NCI-H226 (cell line): Measurements from ENCODE around the gene OR5AN1.
"Not testable (repeated sequence)": the region's sequence is repeated elsewhere in the genome, so short reads cannot be mapped to it uniquely, and the experiment has no call there.

Experiments
- DNase-seq: peaks from one replicate; pipeline ENCODE4 v3.0.0-alpha.2; 2015

Gene OR5AN1, protein sequence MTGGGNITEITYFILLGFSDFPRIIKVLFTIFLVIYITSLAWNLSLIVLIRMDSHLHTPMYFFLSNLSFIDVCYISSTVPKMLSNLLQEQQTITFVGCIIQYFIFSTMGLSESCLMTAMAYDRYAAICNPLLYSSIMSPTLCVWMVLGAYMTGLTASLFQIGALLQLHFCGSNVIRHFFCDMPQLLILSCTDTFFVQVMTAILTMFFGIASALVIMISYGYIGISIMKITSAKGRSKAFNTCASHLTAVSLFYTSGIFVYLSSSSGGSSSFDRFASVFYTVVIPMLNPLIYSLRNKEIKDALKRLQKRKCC

DNA sequence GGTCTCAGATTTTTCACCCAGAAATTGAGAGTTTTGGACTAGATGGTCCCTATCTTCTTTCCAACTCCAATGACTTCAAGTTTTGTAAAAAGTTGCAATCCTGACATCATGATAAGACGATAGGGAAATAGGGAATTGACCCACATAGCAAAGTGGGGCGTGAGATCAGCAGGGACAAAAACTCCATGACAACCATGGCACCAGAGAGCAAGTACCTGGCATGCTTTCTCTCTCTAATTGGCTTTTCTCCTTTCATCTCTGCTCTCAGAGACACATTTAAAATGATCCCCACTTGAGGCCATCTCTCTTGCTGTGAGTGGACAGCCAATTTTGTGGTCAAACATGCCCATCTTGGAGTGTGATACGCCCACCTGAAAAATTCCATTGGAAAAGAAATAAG lies at the start of gene OR5AN1:
Gene OR5AN1, plus strand, starts transcription at position 301 of the 400 bp plus-strand sequence. CDS start 5,564 bp downstream, outside the sequence.
- DNase-seq, result no peak

DNA sequence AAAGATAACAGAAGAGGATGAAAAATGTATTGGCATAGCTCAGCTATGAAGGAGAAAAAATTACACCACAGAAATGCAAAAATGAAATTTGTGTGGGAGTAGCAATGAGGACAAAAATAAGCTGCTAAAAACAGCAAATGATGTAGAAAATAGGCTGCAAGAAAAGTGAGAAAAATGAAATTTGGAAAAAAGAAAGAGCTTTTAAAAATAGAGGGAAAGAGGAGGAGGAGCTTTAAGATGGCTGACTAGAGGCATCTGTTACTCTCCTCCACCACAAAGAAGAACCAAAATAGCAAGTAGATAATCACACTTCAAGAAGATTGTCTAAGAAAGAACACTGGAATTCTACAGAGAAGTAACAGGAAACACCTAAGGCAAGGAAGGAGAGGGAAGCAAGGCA lies 23.7 kb upstream of the OR5AN1 start:
- no peak for DNase-seq

DNA sequence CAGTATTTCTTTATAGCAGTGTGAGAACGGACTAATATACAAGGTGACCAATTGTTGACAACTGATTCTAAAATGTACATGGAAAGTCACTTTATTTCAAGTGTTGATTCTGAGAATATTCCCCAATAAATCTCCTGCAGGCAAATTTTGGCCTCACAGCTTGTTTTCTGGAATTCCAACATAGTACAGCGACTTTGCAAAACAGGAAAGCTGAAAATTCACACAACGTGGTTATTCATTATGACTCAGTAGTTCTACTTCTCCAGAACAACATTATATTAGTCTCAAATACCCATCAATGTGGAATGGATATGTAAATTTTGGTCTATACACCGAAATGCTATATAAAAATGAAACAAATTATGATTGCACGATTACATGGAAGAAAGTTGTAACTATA lies 22.5 kb upstream of the OR5AN1 start:
- DNase-seq, result no peak

DNA sequence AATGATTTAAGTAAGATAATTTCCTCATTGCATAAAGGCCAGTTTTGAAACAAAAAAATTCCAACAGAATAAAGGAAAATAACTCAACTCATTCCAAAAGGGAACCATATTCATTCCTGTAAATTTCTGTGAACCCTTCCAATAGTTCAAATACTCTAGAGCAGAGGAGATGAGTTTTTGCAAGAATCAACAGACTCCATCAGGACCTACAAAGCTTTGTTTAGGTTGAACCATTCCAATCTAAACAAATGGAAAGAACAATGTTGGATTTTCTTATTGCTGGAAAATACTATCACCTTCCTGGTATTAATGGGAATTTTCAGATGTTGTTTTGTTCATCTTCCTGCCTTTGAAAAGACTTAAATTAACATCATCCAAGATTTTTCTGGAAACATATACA lies 21.8 kb upstream of the OR5AN1 start:
- DNase-seq, result no peak

DNA sequence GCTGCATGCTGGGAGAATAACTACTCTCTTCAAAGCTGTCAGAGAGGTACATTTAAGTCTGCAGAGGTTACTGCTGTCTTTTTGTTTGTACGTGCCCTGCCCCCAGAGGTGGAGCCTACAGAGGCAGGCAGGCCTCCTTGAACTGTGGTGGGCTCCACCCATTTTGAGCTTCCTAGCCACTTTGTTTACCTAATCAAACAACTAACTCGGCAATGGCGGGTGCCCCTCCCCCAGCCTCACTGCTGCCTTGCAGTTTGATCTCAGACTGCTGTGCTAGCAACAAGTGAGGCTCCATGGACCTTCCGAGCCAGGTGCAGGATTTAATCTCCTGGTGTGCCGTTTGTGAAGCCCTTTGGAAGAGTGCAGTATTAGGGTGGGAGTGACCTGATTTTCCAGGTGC lies 9.0 kb upstream of the OR5AN1 start:
- not testable (repeated sequence) for DNase-seq

DNA sequence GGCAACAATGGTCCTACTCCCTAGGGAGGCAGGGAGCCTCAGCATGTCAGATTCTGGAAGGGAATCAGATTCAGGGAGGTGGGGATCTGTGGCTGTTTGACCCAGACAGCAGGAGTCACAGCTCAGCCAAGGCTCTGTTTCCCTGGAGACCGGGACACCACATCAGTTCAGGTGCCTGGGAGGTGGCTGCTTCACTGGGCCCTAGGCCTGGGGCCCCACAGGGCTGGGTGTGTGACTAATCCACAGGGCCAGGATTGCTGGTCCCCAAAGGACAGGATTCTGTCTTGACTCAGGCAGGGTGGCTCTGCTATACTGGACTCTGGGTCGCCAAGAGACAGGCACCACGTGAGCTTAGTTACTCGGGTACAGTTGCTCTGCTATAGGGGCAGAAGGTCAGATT lies 3.5 kb upstream of the OR5AN1 start:
- DNase-seq, result no peak

DNA sequence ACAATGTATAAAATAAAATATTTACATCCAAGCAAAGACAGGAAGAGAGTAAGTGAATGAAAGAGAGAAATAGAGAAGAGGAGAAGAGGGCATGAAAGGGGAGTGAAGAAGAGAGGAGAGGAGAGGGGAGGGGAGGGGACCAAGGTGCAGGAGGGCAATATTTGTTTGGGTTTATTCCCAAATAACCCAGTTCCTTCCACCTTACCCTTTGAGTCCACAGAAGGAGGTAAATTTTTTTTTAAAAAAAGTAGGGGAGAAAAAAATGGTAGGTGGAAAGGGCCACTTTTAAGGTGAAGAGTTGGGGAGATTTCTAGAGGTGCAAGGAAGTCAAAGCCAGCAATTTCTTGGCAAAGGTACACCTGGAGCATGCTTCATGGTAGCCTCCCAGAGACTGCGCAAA lies 2.1 kb upstream of the OR5AN1 start:
- DNase-seq, result no peak

DNA sequence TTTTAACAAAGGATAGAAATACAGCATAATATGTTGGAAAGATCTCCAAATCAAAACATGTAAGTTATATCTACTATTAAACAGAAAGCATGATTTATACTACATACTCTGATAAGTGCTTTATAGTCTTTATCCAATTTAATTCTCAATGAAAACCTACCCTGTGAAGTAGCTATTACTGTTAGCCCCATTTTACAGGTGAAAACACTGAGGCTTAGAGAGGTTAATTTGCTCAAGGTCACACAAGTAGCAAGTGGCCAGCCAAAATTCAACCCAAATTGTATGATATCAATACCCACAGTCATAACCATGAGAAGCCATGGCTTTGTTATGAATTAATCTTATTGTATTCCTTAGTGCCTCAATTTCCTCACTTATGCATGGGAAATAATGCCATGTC lies 675 bp upstream of the OR5AN1 start:
- no peak for DNase-seq

DNA sequence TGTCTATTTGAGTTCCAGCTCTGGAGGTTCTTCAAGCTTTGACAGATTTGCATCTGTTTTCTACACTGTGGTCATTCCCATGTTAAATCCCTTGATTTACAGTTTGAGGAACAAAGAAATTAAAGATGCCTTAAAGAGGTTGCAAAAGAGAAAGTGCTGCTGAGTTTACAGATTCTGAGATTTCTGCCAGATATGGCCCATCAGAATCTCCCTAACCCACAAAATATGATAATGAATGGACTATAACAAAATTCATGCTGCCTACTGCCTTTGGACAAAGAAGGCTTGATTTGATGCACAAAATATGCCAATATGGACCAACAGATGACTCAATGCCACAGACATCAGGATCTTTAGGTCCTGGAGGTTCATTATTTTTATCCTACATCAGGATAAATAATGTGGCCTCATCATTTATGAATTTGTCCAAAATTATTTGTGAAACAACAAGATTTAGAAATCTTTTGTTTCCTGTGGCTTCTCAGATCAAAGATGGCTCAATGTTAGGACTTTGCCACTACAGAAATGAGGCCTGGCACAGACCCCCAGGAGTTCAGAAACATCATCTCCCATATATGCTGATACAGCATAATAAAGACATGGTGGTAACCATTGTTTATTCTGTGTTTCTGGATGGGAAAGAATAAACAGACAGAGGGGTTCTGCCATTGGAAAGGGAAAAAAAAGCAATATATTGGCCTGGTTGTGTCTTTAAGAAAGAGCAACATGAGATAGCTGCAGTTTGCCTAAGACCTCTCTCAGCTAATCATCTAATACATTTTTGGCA lies 6.7 kb downstream of the OR5AN1 start:
- no peak for DNase-seq

DNA sequence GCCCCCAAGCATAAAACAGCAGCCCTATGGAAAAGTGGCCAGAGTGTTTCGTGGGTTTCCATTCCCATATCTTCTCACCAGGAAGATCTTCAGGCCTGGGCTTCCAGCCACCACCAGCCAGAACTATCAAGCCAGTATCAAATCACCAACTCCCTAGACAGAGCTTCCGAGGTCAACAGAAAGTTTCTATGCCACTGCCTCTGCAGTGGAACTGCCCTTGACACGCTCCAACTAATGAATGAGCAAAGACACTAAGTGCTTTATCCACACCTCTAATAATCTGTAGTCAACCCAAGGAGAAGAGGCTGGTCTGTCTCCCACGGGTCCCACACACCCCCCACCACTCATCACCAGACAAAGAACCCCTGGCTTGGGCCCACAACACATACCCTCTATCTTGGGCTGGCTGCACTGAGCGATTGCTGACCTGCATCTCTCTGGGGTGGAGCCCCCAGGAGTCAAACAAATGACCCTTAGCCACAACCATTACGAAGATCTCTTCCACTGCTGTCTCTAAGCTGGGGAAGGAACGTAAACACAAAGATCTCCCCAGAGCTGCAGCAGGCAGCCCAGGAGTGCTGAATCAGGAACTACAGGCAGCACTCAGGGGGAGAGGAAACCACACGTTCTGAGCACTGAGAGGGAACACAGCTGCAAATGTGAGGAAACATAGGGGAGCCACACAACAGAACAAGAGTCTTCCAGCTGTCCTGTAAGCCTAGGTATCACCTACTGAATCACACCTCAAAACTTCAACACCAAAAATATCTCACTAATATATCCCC lies 9.7 kb downstream of the OR5AN1 start:
- DNase-seq, result no peak

DNA sequence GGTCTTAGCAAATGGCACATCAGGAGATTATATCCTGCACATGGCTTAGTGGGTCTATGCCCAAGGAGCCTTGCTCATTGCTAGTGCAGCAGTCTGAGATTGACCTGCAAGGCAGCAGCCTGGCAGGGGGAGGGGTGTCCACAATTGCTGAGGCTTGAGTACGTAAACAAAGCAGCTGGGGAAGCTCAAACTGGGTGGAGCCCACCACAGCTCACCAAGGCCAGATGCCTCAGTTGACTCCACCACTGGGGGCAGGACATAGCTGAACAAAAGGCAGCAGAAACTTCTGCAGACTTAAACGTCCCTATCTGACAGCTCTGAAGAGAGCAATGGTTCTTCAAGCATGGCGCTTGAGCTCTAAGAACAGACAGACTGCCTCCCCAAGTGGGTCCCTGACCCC lies 13.6 kb downstream of the OR5AN1 start:
- DNase-seq, result not testable (repeated sequence)

DNA sequence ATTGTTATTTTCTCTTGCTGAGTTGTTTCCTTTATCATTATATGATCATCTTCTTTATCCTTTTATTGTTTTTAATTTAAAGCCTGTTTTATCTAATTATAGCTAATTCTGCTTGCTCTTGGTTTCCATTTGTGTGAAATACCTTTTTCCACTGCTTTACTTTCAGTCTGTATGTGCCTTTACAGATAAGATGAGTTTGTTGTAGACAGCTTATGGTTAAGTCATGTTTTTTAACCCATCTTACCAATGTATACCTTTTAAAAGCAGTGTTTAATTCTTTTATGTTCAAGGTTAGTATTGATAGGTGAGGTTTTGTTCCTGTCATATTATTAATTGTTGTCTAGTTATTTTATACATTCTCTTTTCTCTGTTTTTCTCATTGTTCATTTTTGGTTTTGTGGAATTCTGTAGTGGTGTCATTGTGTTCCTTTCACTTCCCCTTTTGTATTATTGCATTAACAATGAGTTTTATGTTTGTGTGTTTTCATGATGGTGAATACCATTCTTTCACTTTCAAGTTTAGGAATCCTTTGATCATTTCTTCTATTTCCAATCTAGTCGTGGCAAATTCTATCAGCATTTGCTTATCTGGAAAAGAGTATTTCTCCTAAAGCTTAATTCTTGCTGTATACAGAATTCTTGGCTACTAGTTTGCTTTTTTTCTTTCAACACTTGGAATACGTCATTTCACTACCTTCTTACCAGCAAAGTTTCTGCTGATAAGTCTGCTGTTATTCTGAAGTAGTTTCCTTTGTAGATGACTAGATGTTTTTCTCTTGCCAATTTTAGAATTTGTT lies 21.8 kb downstream of the OR5AN1 start:
- DNase-seq, result no peak

DNA sequence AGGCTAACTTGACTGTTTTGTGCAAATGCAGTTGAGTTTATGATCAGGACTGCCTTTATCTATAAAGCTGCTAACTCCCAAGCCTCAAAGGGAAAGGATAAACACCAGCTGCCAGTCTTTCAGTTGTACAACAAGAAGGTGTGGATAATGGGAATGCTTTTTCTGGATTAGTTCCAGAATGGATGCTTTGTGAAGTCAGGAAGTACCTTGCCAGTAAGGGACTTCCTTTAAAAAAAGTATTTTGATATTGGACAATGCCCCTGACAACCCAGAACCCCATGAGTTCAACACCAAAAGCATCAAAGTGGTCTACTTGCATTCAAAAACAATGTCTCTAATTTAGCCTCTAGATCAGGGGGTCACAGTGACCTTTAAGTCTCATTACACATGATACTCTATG lies 35.5 kb downstream of the OR5AN1 start:
- DNase-seq, result no peak

DNA sequence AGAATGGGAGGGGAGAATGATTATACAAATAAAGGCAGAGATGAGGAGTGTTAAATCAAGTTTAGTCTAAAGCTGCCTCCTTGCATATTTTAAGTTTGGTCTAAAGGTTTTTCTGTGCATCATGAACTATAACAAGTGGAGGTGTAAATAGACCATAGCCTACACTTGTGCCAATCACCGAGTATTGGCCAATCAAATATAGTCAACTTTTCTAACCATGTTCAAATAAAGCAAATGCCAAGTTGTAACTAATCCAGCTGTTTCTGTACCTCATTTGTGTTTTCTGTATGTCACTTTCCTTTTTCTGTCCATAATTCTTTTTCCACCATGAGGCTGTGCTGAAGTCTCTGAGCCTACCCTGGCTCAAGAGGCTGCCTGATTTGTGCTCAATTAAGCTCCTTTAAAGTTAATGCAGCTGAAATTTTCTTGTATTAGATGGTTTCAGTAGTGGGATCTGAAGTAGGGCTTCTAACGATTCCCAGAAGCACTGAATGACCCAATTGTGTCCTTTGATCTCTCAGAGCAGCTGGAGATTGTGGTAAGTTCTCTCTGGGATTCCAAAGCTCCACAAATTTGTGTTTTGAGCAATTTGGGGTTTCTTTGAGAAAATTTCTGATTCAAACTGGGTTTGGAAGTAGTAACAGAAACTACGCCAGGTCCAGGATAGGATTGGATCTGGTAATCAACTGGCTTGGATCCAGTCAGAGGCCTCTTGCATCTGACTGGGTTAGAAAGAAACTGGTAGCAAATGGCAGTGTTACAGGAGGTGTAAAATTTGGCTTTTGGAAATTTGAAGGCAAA lies 42.0 kb downstream of the OR5AN1 start:
- DNase-seq, result no peak

DNA sequence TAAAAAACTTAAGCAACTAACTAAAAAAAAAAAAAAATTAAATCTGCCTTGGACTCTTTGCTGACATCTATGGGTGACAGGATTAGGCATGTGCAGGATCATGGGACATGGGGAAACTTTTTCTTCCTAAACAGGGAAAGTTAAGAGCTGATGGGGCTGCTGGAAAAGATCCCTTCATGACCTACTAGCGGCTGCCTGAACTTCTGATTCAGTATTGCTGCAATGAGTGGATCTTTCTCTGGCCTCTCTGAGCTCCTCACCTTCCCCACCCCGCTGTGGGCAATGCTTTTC lies 42.5 kb downstream of the OR5AN1 start:
- DNase-seq, result no peak

DNA sequence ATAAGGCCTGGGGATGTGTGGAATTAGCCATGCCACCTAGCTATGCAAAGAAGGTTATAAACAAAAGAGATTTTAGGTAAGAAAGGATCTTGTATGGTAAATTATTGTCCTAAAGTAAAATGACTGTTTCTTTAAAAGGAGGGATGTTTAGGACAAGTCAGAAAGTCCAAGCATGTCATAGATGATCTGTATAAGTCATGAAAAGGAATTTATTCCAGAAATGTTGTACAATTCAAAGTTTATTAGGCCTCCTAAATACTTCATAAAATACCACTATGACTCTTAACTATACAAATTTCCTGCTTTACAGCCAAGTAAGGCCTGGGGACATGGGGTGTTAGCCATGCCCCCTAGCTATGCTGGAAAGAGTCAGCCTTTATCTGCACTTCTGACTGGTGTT lies 44.9 kb downstream of the OR5AN1 start:
- no peak for DNase-seq

DNA sequence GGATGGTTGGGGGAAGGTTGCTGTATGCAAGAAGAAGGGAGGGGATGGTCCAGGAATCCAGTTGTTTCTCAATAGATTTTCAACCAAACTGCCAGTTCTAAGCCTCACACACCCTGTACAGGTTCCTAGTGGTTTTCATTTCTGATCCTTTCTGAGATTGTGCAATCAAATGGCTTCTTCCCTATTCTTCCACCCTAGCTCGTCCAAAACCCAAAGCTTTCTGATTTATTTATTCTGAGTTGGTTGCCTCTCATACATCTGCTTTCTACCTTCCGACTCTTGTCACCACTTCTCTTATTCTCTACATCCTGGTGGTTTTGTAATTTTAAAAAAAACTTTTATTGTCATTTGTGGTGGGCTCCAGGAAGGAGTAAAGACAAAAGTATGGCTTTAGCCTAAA lies 55.0 kb downstream of the OR5AN1 start:
- no peak for DNase-seq

DNA sequence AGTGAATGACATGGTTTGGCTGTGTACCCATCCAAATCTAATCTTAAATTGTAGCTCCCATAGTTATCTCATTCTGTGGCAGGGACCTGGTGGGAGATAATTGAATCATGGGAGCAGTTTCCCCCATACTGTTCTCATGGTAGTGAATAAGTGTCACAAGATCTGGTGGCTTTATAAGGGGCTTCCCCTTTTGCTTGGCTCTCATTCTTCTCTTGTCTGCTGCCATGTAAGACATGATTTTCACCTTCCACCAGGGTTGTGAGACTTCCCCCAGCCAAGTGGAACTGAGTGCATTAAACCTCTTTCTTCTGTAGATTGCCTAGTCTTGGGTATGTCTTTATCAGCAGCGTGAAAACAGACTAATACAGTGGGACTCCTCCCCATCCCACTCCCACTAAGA lies 56.4 kb downstream of the OR5AN1 start:
- no peak for DNase-seq

DNA sequence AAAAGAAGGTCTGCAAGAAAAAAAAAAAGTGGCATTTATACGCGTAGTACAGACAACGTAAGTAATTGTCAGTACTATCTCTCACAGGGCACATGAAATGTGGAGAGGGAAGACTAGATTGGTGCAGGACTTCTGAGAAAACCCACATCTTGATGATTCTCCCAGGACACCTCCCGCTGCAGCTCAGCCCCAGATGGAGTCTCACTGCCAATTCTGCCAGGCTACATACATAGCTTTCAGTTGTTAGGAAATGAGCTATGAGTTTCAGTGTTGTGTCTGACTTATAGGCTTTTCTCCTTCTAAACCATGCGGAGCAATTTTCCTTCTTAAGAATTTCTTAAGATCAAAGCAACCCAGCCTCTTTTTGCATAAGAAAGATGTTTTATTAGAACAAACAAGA lies 57.9 kb downstream of the OR5AN1 start:
- no peak for DNase-seq

DNA sequence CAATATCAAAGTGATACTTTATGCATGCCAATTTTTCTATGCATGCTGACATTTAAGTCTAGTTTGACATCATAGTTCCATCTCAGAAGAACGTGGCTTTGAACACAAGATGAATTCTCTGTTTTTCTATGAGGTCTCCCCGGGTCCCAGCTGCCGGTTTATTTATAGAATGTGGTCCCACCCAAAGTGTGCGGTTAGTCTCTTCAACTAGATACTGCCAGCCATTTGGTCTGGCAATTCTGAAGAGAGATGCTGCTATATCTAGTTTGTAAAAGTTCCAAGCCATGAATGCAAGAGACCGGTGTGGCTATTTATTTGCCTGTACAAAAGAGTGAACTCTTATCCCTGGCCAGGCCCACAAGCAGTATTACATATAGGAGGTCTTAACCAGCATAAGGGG lies 58.3 kb downstream of the OR5AN1 start:
- no peak for DNase-seq

DNA sequence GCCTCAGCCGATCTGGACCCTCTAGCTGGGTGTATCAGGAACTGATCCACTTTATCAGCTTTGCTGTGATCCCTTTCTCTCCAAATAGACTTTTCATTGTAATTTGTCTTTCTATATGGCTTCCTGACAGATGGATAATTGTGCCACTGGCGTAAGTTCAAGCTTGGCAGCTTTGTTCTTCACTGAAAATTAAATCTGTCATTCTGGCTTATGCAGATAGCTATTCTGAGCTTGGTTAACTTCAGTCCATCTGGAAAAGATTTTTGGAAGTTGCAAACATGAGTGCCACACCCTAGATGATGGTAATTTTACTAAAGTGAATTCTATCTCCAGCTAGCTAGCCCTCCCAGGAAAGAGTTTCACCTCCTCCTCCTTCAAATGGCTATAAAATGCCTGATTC lies 59.5 kb downstream of the OR5AN1 start:
- DNase-seq, result no peak
